H9 (cell line): Measurements from ENCODE around the gene EXOC2. TPM values are rescaled to one million over a fixed set of nuclear protein-coding genes. Genes with fewer than 3 reads are reported as not detected.
A peak's percentile ranks its signal among the peaks of the same experiment; 100 is the strongest.

Experiments
- DNase-seq: peaks from one replicate; pipeline ENCODE4 v3.0.0-alpha.2; 2017
- H2AFZ ChIP-seq: one replicate; pipeline ENCODE4 v1.6.1; 2013; ENCODE audit warnings: mild to moderate bottlenecking, low read length, control low read depth, moderate library complexity
- H2AK5ac ChIP-seq: 2 replicates; pipeline ENCODE4 v1.6.1; 2013; ENCODE audit warnings: low read length, control low read depth, mixed read lengths; ENCODE audit not compliant: insufficient read length
- H2BK120ac ChIP-seq: one replicate; pipeline ENCODE4 v1.6.1; 2013; ENCODE audit warnings: low read depth, mild to moderate bottlenecking, low read length, control low read depth, inconsistent platforms; ENCODE audit not compliant: poor library complexity, severe bottlenecking
- H2BK12ac ChIP-seq: 2 replicates; pipeline ENCODE4 v1.6.1; 2013; ENCODE audit warnings: low read length, control low read depth, mixed read lengths, low read depth; ENCODE audit not compliant: insufficient read length
- H2BK15ac ChIP-seq: 2 replicates; pipeline ENCODE4 v1.6.1; 2013; ENCODE audit warnings: low read depth, low read length, control low read depth
- H2BK20ac ChIP-seq: one replicate; pipeline ENCODE4 v1.6.1; 2013; ENCODE audit warnings: low read depth, mild to moderate bottlenecking, low read length, control low read depth, inconsistent platforms; ENCODE audit not compliant: poor library complexity, severe bottlenecking
- H2BK5ac ChIP-seq: 2 replicates; pipeline ENCODE4 v1.6.1; 2013; ENCODE audit warnings: low read length, control low read depth, mixed read lengths; ENCODE audit not compliant: insufficient read length
- H3K14ac ChIP-seq: 2 replicates; pipeline ENCODE4 v1.6.1; 2013; ENCODE audit warnings: low read length, control low read depth; ENCODE audit not compliant: insufficient read depth
- H3K18ac ChIP-seq: 2 replicates; pipeline ENCODE4 v1.6.1; 2013; ENCODE audit warnings: low read depth, mild to moderate bottlenecking, mixed read lengths, low read length, control low read depth; ENCODE audit not compliant: insufficient read length
- H3K23ac ChIP-seq: 2 replicates; pipeline ENCODE4 v1.6.1; 2013; ENCODE audit warnings: low read length, control low read depth, mixed read lengths, low read depth; ENCODE audit not compliant: insufficient read length
- H3K23me2 ChIP-seq: 2 replicates; pipeline ENCODE4 v1.6.1; 2013; ENCODE audit warnings: low read depth, mild to moderate bottlenecking, mixed read lengths, low read length, control low read depth; ENCODE audit not compliant: insufficient read length, poor library complexity, severe bottlenecking
- H3K27ac ChIP-seq: 2 replicates; pipeline ENCODE4 v1.5.1; 2013; ENCODE audit warnings: low read length, control low read depth, mixed read lengths, low read depth; ENCODE audit not compliant: insufficient read length
- H3K27me3 ChIP-seq: 2 replicates; pipeline ENCODE4 v1.6.1; 2013; ENCODE audit warnings: low read length, control low read depth, inconsistent platforms; ENCODE audit not compliant: insufficient read depth
- H3K4ac ChIP-seq: 2 replicates; pipeline ENCODE4 v1.6.1; 2013; ENCODE audit warnings: low read depth, mild to moderate bottlenecking, control low read depth, inconsistent platforms, low read length, moderate library complexity
- H3K4me1 ChIP-seq: 2 replicates; pipeline ENCODE4 v1.6.1; 2013; ENCODE audit warnings: low read length, control low read depth, inconsistent platforms; ENCODE audit not compliant: insufficient read depth
- H3K4me2 ChIP-seq: 2 replicates; pipeline ENCODE4 v1.6.1; 2013; ENCODE audit warnings: low read length, control low read depth, mixed read lengths; ENCODE audit not compliant: insufficient read length, insufficient read depth
- H3K56ac ChIP-seq: 2 replicates; pipeline ENCODE4 v1.6.1; 2013; ENCODE audit warnings: low read depth, mild to moderate bottlenecking, mixed read lengths, low read length, control low read depth; ENCODE audit not compliant: insufficient read length
- H3K79me1 ChIP-seq: 2 replicates; pipeline ENCODE4 v1.6.1; 2013; ENCODE audit warnings: low read depth, mild to moderate bottlenecking, moderate library complexity, low read length, control low read depth, inconsistent platforms; ENCODE audit not compliant: insufficient read depth, poor library complexity, severe bottlenecking
- H3K79me2 ChIP-seq: 2 replicates; pipeline ENCODE4 v1.6.1; 2013; ENCODE audit warnings: low read length, control low read depth, inconsistent platforms; ENCODE audit not compliant: insufficient read depth
- H3K9ac ChIP-seq: 2 replicates; pipeline ENCODE4 v1.6.1; 2013; ENCODE audit warnings: low read length, control low read depth, mixed read lengths; ENCODE audit not compliant: insufficient read length; ENCODE audit errors: extremely low read depth
- H3K9me3 ChIP-seq: one replicate; pipeline ENCODE4 v1.6.1; 2013; ENCODE audit warnings: low read depth, low read length, inconsistent platforms; ENCODE audit not compliant: control insufficient read depth
- H3T11ph ChIP-seq: one replicate; pipeline ENCODE4 v1.6.1; 2013; ENCODE audit warnings: mild to moderate bottlenecking, low read length, control low read depth, inconsistent platforms
- H4K20me1 ChIP-seq: one replicate; pipeline ENCODE4 v1.6.1; 2013; ENCODE audit not compliant: control insufficient read depth, insufficient read length, insufficient read depth
- H4K5ac ChIP-seq: 2 replicates; pipeline ENCODE4 v1.6.1; 2013; ENCODE audit warnings: low read depth, mild to moderate bottlenecking, mixed read lengths, low read length, control low read depth; ENCODE audit not compliant: insufficient read length
- H4K8ac ChIP-seq: replicated peaks from 2 replicates; pipeline ENCODE4 v1.6.1; 2013; ENCODE audit warnings: low read length, control low read depth, mixed read lengths, low read depth; ENCODE audit not compliant: insufficient read length
- H4K91ac ChIP-seq: 2 replicates; pipeline ENCODE4 v1.6.1; 2013; ENCODE audit warnings: low read depth, mild to moderate bottlenecking, moderate library complexity, mixed read lengths, low read length, control low read depth; ENCODE audit not compliant: insufficient read length
- H3K27ac Mint-ChIP-seq, 3 experiments: 2 replicates in 2 of 3; 3 replicates in 1 of 3; pipeline ENCODE4 v1.8.0; 2020 to 2021; ENCODE audit warnings: mixed read lengths in 3 of 3, mild to moderate bottlenecking in 1 of 3, moderate library complexity in 1 of 3
- H3K27me3 Mint-ChIP-seq: 2 replicates; pipeline ENCODE4 v1.8.0; 2021; ENCODE audit warnings: low read depth, mild to moderate bottlenecking, moderate library complexity, mixed read lengths
- H3K36me3 Mint-ChIP-seq, 3 experiments: 2 replicates in 2 of 3; 3 replicates in 1 of 3; pipeline ENCODE4 v1.8.0; 2020 to 2021; ENCODE audit warnings: low read depth in 3 of 3, mixed read lengths in 3 of 3; ENCODE audit not compliant: insufficient read depth in 1 of 3
- H3K4me1 Mint-ChIP-seq, 2 experiments: 2 replicates each; pipeline ENCODE4 v1.8.0; 2020; ENCODE audit warnings: mixed read lengths in 2 of 2
- H3K4me3 Mint-ChIP-seq, 2 experiments: 2 replicates in 1 of 2; 3 replicates in 1 of 2; pipeline ENCODE4 v1.8.0; 2020 to 2021; ENCODE audit warnings: mild to moderate bottlenecking in 2 of 2, mixed read lengths in 2 of 2, moderate library complexity in 1 of 2
- H3K9me3 Mint-ChIP-seq, 2 experiments: 2 replicates in 1 of 2; 3 replicates in 1 of 2; pipeline ENCODE4 v1.8.0; 2020; ENCODE audit warnings: mild to moderate bottlenecking in 2 of 2, mixed read lengths in 2 of 2, moderate library complexity in 1 of 2
- CTCF ChIP-seq: fragments of 200-600 bp; sonication (generic); conservative IDR thresholded peaks from 3 replicates; pipeline ENCODE4 v1.8.0; 2021; ENCODE audit warnings: antibody characterized with exemption, mild to moderate bottlenecking
- WGBS: extraction: QIAGEN DNeasy Blood & Tissue Kit; methylation state at CpG from one replicate; pipeline ENCODE4 v1.1.7; 2013; ENCODE audit warnings: missing lambda C conversion rate, low lambda C conversion rate, mixed read lengths; ENCODE audit not compliant: insufficient read length; ENCODE audit errors: extremely low coverage; 5-methylcytosine and 5-hydroxymethylcytosine counted together
- total RNA-seq: library from RNA; stranded (reverse); gene quantifications from 2 replicates; pipeline ENCODE4 v1.2.1, GENCODE V29; 2021

Gene EXOC2
- total RNA-seq, 1 experiment from 2014 or later: 29.9 TPM

GRCh38 chr6:455835-456234, 237.1 kb downstream of the EXOC2 start:
- Mint-ChIP-seq H3K9me3 (peaks cover 11 to 12% of the 10 kb centered on the region in 2 experiments; a peak in 4 of 5 replicates), H3K4me1 (peaks cover 7 to 9% of the 10 kb centered on the region in 2 experiments), H3K4me3 (no peak overlapping the region), H3K27ac (no peak overlapping the region), H3K36me3 (peaks cover 0 to under 1% (median 0%) of the 10 kb centered on the region in 3 experiments; a peak in 1 of 7 replicates), H3K27me3 (no peaks in the 10 kb centered on the region)
- H2BK15ac ChIP-seq: no peak overlapping the region
- no peak overlapping the region for H3K4me2 ChIP-seq
- no peak overlapping the region for H3K4ac ChIP-seq
- no peak overlapping the region for H4K5ac ChIP-seq
- H2BK12ac ChIP-seq: no peak overlapping the region
- no peak overlapping the region for H2AK5ac ChIP-seq
- H2BK20ac ChIP-seq: no peak overlapping the region
- H3K14ac ChIP-seq: no peak overlapping the region
- H4K20me1 ChIP-seq: no peaks in the 10 kb centered on the region
- H3K4me1 ChIP-seq: no peaks in the 10 kb centered on the region; the same call in 1 of the 2 replicates
- H3K27ac ChIP-seq: no peak overlapping the region
- no peak overlapping the region for H3K18ac ChIP-seq
- no CpG with 5 or more reads among the region's 8 CpGs for WGBS
- no peaks in the 10 kb centered on the region for H3K23me2 ChIP-seq
- TF ChIP-seq CTCF: no peak
- H3K79me2 ChIP-seq: no peaks in the 10 kb centered on the region
- no peaks in the 10 kb centered on the region for H3K79me1 ChIP-seq
- H2BK120ac ChIP-seq: no peak overlapping the region
- no peak overlapping the region for H3K23ac ChIP-seq
- H3K9me3 ChIP-seq: no peaks in the 10 kb centered on the region
- no peak overlapping the region for H3K56ac ChIP-seq
- H4K8ac ChIP-seq: no peak overlapping the region
- H3K9ac ChIP-seq: no peak overlapping the region
- no peak overlapping the region for H2AFZ ChIP-seq
- no peak overlapping the region for H2BK5ac ChIP-seq
- no peaks in the 10 kb centered on the region for H3K27me3 ChIP-seq
- DNase-seq: peak; percentile 18
- H4K91ac ChIP-seq: no peak overlapping the region
- H3T11ph ChIP-seq: no peak overlapping the region
